VCaP (cell line): Measurements from ENCODE around the gene ZFPL1.
A peak's percentile ranks its signal among the peaks of the same experiment; 100 is the strongest.

ENCODE experiments used
- H3K27ac ChIP-seq: fragments of 450-650 bp; 2 replicates; pipeline ENCODE4 v1.5.1; 2017
- CTCF ChIP-seq: fragments of 450-650 bp; conservative IDR thresholded peaks from 2 replicates; pipeline ENCODE4 v1.5.1; 2017; ENCODE audit warnings: mild to moderate bottlenecking, moderate library complexity

Gene ZFPL1

DNA sequence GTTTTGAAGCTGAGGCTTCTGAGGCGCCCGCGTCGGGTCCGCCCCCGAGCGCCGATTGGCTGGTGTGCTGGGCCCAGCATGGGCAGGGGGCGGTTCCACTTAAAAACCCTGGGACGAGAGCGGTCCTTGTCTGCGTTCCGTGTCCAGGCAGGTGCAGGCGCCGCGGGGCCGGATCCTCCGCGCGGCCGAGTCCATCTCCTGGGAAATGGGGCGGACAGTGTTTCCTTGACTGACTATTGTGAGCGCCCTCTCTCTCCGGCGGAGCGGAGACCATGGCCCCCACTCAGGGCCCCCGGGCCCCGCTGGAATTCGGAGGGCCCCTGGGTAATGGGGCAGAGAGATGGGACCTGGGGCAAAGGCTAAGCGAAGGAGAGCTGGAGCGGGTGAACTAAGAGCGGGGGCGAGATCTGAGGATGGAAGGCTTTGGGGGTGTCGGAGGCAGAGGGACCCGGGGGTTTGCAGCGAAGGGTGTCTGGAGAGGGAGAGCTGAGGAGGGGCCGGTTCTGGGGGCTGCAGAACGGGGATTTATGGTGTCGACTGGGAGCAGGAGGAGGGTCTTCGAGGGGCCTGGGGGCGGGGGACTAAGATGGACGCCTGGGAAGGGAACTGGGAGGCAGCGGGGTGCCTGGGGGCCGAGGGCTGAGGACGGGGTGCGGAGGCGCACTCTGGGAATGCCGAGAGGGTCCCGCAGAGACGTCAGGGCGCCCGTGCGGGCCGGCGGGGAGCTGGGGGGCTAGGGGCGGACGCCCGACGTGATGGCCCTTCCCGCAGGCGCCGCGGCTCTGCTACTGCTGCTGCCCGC, 27.9 kb downstream of the ZFPL1 start, which contains the start of gene TM7SF2:
TM7SF2 (plus strand) TSS at position 129 of the 802 bp plus-strand sequence; CDS start at position 273, 144 bp downstream.
- H3K27ac ChIP-seq = peak within 1 kb of the TSS; percentile 100

DNA sequence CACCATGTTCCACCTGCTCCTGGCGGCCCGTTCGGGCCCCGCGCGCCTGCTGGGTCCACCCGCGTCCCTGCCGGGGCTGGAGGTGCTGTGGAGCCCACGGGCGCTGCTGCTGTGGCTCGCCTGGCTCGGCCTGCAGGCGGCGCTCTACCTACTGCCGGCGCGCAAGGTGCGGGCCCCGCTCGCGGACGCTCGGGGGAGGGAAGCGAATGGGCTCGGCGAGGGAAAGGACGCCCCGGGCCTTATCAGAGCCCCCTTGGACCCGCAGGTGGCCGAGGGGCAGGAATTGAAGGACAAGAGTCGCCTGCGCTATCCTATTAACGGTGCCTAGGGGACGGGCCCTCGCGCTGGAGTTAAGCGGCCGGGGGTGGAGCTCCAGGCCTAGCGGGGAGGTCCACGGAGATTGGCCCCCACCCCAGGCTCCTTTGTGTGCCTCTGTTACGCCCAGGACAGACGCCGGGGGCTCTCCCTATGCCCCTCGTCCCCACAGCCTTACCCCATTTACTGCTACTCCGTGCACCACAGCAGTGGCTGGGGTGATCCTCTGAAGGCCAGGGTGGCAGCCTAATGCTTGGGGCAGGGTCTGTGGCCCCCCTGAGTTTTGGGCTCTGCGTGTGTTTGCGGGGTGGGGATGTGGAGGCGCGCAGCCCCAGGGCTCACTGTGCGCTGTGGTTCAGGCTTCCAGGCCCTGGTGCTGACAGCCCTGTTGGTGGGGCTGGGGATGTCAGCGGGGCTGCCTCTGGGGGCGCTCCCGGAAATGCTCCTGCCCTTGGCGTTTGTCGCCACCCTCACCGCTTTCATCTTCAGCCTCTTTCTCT, 28.7 kb downstream of the ZFPL1 start:
- H3K27ac ChIP-seq = peak overlapping the region; percentile 100
- TF ChIP-seq CTCF = peak; percentile 100

More for the DNA sequence above, 27.9 kb downstream of the ZFPL1 start, which contains the start of gene TM7SF2:
- no peak for TF ChIP-seq CTCF

GRCh38 chr11:65113361-65113756, 29.3 kb downstream of the ZFPL1 start:
- TF ChIP-seq CTCF = no peak
- peak overlapping the region; percentile 100 for H3K27ac ChIP-seq

DNA sequence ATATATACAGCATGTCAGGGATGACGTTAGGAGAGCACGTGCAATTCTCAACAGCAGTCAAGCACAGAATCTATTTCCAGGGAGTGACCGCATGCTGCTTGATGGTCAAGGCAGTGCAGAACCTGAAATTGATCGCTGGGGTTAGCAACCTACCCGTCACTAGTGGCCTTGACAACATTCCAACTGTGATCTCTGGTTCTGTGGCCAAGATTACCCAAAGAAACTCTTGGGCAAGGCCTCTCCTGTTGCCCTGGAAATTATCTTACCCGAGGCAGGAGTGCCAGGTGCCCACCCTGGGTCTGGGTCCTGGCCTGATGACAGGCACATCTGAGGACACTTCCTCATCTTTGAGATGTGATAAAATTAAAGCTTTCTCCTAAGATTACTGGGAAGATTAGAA, 29.8 kb downstream of the ZFPL1 start:
- peak overlapping the region; percentile 100 for H3K27ac ChIP-seq
- no peak for TF ChIP-seq CTCF

- H3K27ac ChIP-seq = peak overlapping the region; percentile 100
Observed at GRCh38 chr11:65114538-65115171, 30.6 kb downstream of the ZFPL1 start.

GRCh38 chr11:65115361-65116082, 31.5 kb downstream of the ZFPL1 start:
- peak overlapping the region; percentile 100 for H3K27ac ChIP-seq
- no peak for TF ChIP-seq CTCF

More at GRCh38 chr11:65114538-65115171, 30.6 kb downstream of the ZFPL1 start:
- no peak for TF ChIP-seq CTCF
